ENCODE data around the gene GTF2H1. TPM values are rescaled to one million over a fixed set of nuclear protein-coding genes. Genes with fewer than 3 reads are reported as not detected.

GTF2H1 gene
- 56.3 and 79.8 TPM in 2 replicates for total RNA-seq

GRCh38 chr11:18321969-18322711, at the start of gene GTF2H1, which contains the start of gene HPS5:
GTF2H1 (plus strand) TSS chr11:18322567; CDS start chr11:18333075, 10,508 bp downstream.
HPS5 (minus strand) TSS chr11:18322140; CDS start chr11:18317858, 4,282 bp downstream.
- TF ChIP-seq CTCF (IDR thresholded peaks at IDR 0.05; ENCODE audit: insufficient read depth, low read length, severe bottlenecking): no peak
- H3K4me3 ChIP-seq (ENCODE audit: low read depth, low read length): peak within 1 kb of the TSS; percentile 92
- H3K36me3 ChIP-seq (ENCODE audit: control insufficient read depth, insufficient read depth, low read length): peaks cover 3% of the 10 kb centered on the region
- peak; percentile 43 for FAIRE-seq
- DNase-seq (ENCODE audit: low read depth): peak; percentile 97
- H3K27me3 ChIP-seq (ENCODE audit: control insufficient read depth, insufficient read depth, low read length): no peaks in the 10 kb centered on the region

GRCh38 chr11:18277565-18278271, 44.6 kb upstream of the GTF2H1 start:
- FAIRE-seq (no peak), DNase-seq (ENCODE audit: low read depth) (no peak)
- Histone ChIP-seq H3K27me3 (ENCODE audit: control insufficient read depth, insufficient read depth, low read length) (no peaks in the 10 kb centered on the region), H3K36me3 (ENCODE audit: control insufficient read depth, insufficient read depth, low read length) (peaks cover 6% of the 10 kb centered on the region), H3K4me3 (ENCODE audit: low read depth, low read length) (no peak overlapping the region)
- no peak for TF ChIP-seq CTCF (IDR thresholded peaks at IDR 0.05; ENCODE audit: insufficient read depth, low read length, severe bottlenecking)

DNA sequence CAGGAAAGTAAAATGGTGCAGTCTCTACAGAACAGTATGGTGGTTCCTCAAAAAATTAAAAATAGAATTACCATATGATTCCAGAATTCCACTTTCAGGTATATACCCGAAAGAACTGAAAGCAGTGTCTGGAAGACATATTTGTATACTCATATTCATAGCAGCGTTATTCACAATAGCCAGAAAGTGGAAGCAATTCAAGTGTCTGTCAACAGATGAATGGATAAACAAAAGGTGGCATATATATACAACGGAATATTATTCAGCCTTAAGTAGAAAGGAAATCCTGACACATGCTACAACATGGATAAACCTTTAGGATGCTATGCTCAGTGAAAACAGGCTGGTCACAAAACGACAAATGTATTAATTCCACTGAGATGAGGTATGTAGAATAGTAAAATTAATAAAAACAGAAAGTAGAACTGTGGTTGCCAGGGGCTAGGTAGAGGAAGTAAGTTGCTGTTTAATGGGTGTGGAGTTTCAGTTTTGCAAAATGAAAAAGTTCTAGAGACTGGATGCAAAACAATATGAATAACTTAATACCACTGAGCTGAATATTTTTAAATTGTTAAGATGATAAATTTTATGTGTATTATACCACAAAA, 41.8 kb upstream of the GTF2H1 start:
- FAIRE-seq (no peak), DNase-seq (ENCODE audit: low read depth) (no peak)
- TF ChIP-seq CTCF (IDR thresholded peaks at IDR 0.05; ENCODE audit: insufficient read depth, low read length, severe bottlenecking): no peak
- Histone ChIP-seq H3K27me3 (ENCODE audit: control insufficient read depth, insufficient read depth, low read length) (no peaks in the 10 kb centered on the region), H3K36me3 (ENCODE audit: control insufficient read depth, insufficient read depth, low read length) (peaks cover 10% of the 10 kb centered on the region), H3K4me3 (ENCODE audit: low read depth, low read length) (no peak overlapping the region)

DNA sequence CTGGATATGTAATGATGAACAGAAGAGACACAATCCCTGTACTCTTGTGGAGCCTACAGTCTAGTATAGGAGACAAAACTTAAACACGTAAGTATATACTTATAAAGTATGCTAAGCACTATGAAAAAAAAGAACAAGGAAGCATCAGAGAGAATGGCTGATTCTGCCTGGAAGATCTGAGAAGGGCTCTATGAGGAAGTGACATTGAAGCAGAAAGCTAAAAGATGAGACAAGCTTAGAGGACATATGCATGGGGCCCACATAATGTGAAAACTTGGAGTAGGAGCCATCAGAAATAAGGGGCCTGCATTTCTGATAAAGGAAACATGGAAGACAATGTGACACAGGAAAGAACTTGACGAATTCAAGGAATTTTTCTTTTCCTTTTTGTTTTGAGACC, 39.7 kb upstream of the GTF2H1 start:
- FAIRE-seq: no peak
- no peaks in the 10 kb centered on the region for H3K27me3 ChIP-seq (ENCODE audit: control insufficient read depth, insufficient read depth, low read length)
- DNase-seq (ENCODE audit: low read depth): no peak
- TF ChIP-seq CTCF (IDR thresholded peaks at IDR 0.05; ENCODE audit: insufficient read depth, low read length, severe bottlenecking): no peak
- H3K4me3 ChIP-seq (ENCODE audit: low read depth, low read length): no peak overlapping the region
- H3K36me3 ChIP-seq (ENCODE audit: control insufficient read depth, insufficient read depth, low read length): peaks cover 15% of the 10 kb centered on the region

DNA sequence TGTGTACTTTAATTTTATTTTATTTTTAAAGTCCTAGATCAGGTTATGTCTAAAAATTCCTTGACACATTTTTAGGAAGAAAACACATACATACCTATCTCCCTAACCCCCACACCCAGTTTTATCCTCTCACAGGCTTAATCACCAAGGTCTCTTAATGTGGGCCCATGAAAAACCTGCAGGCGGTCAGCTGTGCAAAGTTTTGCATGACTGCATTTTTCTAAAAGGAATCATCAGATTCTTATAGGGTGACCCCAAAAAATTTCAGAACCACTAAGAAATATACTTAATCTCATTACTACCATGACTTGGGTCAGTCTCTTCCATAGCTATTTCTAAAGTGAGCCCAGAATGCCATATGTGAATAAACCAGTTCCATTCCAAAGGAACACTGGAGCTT, 36.5 kb upstream of the GTF2H1 start:
- FAIRE-seq (no peak), DNase-seq (ENCODE audit: low read depth) (no peak)
- no peak for TF ChIP-seq CTCF (IDR thresholded peaks at IDR 0.05; ENCODE audit: insufficient read depth, low read length, severe bottlenecking)
- Histone ChIP-seq H3K36me3 (ENCODE audit: control insufficient read depth, insufficient read depth, low read length) (peaks cover 20% of the 10 kb centered on the region), H3K27me3 (ENCODE audit: control insufficient read depth, insufficient read depth, low read length) (no peaks in the 10 kb centered on the region), H3K4me3 (ENCODE audit: low read depth, low read length) (no peak overlapping the region)

Data from bronchial epithelial cell (primary cell).